C4-2B (cell line): ENCODE results near the gene IQSEC1.

Source experiments
- CTCF ChIP-seq: fragments of 450-650 bp; conservative IDR thresholded peaks from 2 replicates; pipeline ENCODE4 v1.5.1; 2017; ENCODE audit warnings: mild to moderate bottlenecking
- ZFX ChIP-seq: fragments of 450-650 bp; IDR thresholded peaks from 2 replicates; pipeline ENCODE4 v1.6.1; 2017

- TF ChIP-seq CTCF (no peak), ZFX (no peak)
Observed at GRCh38 chr3:12991861-12992281, 81.4 kb downstream of the IQSEC1 start.
